ENCODE data around the gene BAHD1.

BAHD1 gene

DNA sequence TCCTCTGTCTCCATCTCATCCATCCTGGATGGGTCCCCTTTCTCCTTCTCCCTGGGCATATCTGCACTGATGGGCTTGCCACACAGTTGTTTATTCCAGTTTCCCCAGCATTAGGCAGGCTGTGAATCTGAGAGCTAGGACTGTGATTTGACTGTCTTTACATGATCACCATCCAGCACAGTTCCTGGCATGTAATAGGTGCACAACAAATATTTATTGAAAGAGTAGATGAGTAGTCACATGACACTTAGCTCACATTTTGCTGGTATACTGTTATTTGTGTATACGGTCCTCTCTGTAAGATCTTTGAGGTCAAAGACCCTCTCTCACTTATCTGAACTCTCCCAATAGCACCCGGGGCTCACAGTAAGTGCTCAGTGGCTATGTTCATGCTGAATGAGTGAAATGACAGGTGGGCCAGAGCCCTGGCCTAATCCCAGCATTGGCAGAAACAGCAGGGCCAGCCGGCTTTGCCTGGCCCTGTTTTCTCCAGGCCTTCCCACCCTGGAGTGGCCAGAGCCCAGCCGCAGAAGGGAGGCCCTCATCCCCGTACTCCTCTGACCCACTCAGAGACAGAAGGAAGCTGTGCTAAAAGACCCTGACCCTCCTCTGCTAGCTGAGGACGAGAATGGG lies 16.2 kb upstream of the BAHD1 start:
- no peak for DNase-seq

DNA sequence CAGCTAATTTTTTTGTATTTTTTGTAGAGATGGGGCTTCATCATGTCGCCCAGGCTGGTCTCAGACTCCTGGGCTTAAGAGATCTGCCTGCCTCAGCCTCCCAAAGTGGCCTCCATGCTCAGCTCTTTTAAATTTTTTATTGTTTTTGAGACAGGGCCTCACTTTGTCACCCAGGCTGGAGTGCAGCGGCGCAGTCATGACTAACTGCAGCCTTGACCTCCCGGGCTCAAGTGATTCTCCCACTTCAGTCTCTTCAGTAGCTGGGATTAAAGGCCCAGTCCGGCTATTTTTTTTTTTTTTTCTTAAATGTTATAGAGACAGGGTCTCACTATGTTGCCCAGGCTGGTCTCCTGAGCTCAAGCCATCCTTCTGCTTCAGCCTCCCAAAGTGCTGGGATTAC lies 15.1 kb upstream of the BAHD1 start:
- no peak for DNase-seq

DNA sequence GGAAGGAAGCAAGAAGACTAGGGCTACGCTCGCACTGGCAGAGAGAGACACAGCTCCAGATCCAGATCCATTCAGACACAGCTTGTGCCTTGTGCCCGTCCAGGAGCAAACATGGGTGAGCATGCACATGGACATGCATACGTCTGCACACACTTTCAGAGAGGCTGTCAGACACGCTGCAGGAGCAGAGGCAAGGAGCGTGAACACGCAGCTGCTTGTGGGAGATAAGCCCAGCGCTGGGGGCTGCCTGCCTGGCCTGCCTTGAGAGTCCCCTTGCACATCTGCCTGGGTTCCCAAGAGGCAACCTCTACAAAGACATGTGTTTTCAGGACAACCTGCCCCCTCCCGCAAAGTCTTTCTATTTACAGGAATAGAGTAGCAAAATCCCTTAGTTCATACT lies 13.6 kb upstream of the BAHD1 start:
- no peak for DNase-seq

DNA sequence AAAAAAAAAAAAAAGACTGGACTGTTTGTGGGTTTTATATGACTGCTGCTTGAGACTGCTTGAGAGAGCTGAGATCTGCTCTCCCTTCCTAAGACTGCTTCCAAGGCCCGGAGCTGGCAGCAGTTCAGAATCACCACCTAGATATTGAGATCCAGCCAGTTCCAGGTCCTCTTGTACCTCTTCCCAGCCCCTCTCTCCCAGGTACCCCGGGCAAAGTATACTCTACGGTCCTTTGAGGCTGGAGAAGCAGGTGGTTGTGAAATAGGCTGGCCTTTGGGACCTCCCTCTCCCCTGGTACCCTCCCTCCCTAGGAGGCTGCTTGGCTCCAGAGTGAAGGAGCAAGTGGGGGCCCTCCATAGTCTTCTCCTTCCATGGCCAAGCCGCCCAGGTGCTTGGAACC lies 12.6 kb upstream of the BAHD1 start:
- DNase-seq, result no peak

DNA sequence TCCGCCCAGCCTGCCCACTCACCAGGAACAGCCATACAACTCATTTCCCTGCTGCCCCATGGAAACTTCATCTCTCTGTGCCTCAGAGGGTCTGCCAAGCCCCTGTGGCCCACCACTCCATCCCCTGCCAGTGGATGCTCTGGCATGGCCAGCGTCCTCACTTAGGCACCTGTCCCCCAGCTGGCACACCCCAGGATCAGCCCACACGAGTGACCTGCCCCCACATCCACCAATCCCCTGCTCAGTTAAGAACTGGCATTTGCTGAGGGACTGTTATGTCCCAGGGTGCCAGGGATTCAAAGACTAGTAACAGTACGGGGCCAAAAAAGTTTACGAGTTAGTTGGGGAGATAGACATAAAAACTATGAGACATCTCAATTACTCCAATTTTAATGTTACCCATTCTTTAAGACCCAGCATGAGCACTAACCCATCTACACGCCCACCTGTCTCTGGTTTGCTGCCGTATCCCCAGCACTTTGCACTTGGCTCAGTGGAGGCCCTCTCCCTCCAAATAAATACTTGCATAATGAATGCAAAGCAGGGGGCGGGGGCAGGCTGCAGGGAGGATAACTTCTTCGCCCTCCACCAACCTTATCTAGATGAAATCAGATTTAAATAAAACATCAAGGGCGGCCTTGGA lies 11.6 kb upstream of the BAHD1 start:
- no peak for DNase-seq

DNA sequence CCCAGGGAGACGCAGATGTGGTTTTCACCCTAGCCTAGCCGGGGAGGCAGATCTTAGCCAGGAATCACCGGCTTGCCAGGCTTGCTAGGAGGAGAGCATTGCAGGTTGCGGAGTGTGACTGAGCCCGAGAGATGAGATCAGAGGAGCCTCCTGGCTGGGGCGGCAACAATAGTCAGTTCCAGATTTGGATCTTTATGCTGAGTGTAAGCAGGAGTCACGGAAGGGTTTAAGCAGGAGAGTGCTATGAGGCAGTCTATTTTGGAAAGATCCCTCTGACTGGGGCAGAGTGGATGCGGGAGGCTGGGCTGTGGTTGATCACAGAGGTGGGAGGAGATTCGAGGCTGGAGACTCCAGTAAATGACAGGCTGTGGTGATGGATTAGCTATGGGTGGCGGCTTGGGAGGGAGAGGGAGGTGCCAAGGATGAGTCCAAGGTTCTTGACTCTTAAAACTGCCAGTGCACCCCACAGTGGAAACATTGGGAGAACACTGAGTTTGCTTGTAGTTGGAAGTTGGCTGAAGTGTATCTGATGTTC lies 10.4 kb upstream of the BAHD1 start:
- no peak for DNase-seq

DNA sequence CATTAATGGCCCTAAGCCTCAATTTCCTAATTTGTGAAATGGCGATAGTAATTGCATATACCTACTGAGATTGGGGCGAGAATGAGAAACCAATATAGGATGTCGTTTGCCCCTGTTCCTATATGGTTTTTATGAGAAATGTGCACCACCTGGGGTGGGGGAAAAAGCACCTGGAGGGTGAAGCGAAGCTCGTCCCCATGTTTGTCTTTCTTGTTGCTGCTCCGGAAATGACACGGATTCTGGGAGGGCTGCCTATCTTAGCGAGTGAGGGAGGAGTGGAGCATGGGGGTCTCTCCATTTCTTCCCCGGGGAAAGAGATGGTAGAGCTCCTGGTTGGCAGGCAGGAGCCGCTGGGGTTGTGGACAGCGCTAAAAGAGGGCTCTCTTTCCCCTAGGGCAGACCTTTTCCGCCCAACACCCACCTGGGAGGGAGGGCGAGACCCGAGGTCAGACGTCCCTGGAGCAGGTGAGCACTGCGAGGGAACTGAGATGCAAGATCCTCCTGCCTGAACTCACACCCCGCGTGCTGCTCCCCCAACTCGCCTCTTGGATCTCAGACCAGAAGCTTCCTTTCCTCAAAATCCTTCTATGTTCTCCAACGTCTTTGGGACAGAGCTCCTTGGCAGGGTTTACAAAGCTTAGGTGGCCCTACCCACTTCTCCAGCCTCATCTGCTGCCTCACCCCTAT lies 5.6 kb upstream of the BAHD1 start:
- no peak for DNase-seq

DNA sequence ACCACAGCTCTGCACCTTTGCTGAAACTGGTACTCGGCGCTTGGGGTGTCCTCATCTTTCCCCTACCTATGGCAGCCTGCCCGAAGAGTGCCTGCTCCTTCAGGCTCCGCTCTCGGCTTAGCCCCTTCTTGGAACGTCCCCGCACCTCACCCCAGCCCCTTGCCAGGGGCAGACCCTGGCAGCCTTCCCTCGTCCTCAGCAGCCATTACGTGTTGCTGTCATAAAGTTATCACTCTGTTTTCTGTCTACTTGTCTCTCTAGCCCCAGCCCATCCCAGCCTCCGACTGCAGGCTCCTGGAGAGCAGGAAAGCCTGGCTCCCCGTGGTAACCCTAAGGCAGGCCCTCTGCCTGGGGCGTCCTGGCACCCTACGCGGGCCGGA lies 5.1 kb upstream of the BAHD1 start:
- DNase-seq, result no peak

DNA sequence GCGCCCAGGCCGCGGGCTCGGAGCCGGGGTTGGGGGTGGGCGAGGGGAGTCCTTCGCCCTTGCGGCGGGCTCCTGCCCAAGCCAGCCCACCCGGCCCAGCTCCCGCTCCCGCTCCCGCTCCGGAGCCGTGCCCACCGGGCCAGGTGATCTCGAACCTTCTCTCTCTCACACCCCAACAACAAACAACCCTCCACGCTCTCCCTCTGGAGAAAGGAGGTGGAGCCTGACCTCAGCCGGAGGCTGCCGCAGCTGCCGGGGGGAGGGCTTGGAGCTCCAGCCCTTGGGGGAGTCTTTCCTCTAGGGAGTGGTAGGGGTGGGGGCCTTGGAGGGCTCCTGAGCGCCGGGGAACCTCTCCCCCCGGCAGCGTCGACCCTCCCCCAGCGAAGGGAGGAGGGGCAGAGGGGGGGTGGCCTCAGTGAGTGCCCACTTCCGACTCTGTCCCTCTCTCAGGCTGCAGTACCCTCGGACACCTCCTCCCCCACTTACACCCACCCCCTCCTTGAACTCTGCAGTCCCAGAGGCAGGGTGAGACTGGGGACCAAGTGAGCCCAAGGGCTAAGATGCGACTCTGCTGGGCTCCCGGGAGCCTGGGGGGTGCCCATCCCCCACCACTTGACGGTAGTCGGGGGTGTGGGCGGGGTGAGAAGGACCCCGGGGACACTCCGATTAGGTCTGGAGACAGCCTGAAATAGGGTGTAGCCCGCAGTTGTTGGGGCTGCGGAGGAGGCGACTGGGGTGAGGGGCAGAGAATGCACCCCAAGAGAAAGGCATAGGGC lies 4.4 kb upstream of the BAHD1 start:
- DNase-seq, result no peak

DNA sequence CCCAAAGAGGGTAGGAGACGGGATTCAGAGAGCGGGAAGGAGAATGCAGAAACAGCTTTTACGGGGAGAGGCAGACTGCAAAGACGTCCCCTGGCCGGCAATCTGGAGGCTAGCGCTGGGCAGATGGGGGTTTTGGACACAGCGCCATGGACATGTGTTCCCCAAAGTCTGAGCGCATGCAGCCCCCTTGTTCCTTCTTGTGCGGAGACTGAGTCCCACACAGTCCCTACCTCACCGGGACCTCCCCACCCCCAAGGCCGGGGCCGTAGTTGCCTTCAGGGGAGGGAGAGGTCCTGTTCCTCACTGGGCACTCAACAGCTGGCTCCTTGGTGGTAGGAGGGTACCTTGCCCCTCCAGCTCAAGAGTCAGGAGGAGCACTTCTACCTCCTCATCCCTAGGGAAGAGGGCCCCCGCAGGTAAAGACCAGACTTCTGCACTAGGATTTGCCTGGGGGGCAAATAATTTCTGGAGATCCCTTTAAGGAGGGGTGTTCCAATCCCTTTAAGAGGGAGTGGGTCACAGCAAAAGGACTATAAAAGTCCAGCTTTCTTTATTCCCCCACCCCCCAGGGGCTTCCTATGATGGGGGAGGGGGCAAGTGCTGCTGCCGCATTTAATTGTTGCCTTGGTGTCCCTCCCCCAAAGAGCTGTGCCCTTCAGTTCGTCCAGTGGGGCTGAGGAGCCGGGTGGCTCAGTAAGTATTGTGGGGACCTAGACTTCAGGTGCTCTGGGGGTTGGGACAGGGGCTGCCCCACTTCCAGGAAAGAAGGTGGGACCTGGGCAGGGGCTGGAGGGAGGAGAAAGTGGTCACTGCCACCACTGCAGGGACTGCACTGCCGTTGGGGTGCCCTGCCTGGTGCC lies 3.6 kb upstream of the BAHD1 start:
- no peak for DNase-seq

DNA sequence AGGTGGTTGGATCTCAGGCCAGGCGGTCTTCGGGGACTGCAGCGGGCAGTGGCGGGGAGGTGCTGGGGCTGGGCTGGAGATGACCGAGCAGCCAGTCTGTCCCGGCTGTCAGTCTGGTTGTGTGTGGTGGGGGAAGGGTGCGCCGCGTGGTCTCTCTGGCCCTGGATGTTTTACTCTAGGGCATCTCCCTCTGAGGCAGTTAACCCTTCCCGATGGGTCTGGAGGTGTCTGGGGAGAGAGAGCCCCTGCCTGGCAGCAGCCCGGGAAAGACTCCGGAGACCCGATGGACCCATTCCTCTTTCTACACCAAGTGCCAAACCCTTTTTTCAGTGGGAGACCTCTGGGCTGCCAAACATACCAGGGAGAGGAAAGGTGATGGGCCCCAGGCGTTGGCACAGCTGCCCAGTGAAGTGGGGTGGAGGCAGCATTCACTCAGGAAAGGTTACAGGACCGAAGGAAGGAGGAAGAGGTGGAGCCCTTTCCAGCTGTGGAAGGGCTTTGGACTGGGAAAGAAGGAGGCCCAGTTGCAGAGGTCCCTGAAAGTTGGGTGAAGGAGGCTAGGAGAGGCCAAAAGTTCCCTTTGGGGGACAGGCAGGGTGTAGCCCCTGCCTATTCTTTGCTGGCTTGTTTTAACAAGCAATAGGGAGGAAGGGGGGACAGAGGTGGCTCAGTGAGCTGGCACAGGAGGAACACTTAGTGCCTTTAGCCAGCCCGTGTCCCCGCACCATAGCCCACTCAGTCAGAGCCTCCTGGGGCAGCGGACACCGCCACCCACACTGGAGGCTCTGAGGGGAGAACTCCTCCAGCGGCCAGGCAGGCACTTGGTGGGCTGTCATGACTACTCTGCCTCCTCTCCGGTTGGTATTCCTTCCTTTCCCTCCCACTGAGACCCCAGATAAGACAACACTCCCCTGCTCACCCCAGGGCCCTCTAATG lies 2.7 kb upstream of the BAHD1 start:
- no peak for DNase-seq

DNA sequence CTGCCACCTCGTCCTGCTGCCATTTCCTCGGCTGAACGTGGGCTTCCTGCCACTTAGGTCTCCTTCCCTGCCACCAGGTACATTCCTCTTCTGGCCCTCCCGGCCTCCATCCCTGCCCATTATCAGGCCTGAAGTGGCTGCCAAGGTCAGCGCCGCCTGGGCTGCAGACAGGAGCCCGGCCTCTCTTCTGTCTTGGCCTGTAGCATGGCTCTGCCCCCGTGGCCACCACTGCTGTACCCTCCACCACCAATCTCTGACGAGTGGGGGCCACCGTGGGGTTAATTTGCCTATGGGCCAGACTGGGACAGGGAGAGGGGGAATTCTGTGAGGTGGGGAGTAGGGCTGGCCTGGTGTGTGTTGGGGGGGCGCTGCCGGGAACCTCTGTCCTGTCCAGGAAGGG lies 2.0 kb upstream of the BAHD1 start:
- no peak for DNase-seq

DNA sequence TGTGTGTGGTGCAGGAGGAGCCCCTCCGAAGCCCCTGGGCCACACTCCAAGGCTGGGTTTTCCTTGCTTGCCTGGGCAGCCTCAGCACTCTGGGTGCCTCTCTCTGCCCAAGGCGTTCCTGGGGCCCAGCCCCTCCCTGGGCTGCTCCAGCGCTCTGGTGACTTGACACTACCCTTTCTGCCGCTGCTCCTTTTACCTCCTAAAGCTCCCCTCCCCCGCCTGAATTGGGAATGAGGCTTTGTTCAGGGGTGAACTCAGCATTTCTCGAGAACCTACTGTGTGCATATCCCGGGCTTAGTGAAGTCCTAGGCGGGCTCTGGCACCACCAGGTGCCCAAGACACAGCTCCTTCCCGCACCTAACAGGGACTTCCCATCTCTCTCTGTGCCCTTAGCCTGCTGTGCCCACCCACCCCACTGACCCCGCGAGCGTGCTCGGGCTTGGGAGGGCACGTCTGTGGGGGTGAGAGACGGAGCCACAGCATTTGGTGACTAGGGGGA lies 1.2 kb upstream of the BAHD1 start:
- no peak for DNase-seq

DNA sequence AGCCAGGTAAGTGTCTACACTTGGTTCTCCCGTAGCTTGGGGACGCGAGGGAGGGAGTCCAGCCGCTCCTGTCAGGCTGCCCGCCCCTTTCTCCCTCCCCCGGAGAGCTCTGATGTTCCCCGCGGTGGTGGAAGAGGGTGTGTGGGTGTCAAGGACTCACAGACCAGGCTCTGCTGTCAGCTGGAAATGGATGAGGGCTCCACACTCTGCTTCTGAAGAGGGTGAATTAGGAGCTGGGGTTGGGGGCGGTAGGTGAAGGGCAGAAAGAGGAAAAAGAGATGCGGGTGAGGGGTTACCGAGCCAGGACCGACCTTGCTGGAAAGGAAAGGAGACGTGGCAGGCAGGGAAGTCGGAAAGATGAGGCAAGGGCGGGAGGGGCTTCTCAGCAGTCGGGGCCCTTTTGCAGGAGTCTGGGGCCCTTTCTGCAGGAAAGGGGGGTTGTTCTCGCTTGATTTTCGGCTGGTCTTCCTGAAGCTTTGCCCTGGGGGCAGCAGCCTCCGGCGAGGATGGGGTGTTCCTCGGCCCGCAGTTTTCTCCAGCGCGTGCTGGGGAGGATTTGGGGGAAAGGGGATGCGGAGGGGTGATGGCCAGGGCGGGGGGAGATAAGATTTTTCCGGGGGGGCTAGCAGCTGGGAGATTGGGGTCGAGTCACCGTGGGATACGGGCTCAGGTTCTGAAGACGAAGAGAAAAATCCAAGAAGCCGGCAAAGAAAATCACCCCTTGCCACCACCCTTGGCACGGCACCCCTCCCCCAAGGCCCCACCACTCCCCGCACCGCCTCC lies 602 bp upstream of the BAHD1 start:
- DNase-seq, result peak; percentile 43 to 53

DNA sequence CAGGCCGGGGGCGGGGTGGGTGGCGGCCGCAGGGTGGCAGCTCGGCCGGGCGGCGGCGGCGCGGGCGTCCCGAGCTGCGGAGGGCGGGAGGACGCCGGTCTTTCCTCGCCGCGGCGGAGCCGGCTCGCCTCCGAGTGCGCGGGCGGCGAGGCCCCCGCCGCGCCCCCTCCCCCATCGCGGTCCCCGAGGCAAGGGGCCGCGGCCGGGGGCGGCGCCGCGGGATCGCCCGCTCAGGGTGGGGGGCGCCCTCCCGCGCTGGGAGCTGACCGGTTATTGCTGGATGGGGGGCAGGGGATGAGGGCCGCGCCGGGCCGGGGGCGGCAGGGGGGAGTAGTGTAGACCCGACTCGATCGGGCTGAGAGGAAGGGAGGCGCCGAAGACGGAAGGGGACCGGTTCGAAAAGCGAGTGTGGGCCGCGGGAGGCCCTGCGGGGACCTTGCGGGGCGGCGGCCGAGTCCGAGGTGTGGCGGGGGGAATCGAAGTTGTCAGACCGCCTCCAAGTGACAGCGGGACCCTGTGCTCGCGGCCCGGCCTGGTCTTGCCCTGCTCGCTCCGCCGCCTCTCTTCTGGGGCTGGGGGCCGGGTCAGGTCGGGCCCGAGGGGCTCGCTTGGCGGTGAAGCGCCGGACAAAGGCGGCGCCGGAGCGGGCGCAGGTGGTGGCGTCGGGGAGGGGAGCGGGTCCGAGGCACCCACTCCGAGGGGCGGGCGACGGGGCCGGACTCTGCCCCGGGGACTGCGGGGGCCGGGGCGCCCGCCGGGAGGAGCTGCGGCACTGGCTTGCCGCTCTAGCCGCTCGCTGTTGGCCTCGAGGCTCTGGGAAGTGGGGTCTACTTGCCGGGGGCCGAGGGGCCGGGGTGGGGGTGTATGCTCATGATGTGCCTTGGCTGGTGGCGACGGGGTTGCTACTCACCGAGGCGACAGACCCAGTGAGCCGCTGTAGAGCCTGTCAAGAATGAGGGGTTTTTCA lies 1.1 kb downstream of the BAHD1 start:
- peak in 1 of 2 donors; percentile 8 for DNase-seq

DNA sequence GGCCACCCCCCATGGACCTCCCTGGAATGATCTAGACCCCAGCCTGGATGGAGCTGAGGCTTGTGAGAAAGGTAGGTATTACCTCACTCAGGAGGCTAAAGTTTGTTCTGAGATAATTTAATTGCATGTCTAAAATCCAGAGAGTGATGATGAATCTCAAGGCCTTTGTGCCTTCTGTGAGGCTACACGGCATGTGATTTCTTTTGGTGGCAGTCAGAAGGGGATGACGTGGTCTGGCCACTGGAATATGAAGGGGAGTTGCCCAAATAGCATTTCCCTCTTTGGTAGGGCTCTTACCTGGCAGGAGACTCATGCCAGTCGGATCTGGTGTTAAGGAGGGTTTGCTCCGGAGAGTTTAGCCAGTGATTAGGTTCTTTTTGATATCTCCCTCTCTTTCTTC lies 2.5 kb downstream of the BAHD1 start:
- no peak for DNase-seq

DNA sequence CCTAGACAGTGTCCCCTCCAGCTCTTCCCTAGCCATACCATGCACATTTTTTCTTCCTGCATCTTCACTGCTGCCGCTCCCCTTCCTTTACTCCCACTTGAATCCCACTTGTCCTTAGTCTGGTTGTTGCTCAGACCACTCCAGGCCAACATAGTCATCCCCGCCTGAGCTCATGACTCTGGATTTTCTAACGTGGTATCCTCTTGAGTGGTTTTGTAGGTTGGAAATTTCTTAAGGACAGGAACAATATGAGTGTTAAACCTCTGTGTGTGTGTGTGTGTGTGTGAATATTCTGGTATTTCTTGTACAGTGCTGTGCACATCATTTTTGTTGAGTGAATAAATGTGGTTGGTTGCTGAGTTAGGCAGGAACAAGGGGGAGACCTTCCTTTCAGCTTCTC lies 3.1 kb downstream of the BAHD1 start:
- DNase-seq, result no peak

DNA sequence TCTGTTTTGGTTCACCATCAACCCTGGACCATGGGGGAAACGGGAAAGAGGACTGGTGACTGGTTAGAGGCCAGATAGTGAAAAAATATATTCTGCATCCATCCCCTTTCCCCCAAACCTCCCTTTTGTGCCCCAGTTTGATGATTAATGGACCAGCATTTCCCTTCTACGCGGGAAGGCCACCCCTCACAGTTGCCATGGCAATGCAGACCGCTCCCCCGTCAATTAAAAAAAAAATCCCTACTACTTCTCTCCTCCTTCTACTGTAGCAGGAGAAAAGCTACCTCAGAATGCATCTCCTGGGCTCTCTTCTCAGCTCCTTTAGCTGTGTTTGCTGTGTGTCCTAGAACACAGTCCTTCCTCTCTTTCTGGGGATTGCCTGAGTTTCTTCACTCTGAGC lies 4.0 kb downstream of the BAHD1 start:
- DNase-seq, result no peak

DNA sequence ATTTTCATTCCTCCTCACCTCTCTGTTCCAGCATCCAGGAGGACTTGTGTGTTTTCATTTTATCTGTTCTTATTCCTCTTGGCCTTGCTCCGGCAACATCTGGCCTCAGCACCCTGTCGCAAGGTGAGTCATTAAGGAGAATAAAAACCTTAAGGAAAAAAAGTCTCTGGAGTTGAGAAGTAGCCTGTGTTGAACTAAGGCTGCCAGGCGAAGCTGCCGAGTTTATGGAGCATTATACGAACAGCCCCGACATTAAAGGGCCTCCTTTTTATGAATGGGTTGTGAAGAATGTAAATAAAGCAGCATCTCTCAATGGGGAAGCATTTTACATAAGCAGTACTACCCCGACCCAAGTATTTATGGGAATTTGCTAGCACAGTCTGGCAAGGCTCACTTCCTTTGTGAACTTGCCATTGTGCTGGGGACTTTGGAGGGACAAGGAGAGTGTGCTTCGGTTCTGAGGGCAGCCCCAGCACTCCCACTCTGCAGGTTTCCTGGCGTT lies 4.7 kb downstream of the BAHD1 start:
- no peak for DNase-seq
